ENCODE measurements around the gene CAPN9. TPM values are rescaled to one million over a fixed set of nuclear protein-coding genes. Genes with fewer than 3 reads are reported as not detected.

Gene CAPN9
- total RNA-seq, 2 experiments from 2014 or later: not detected

GRCh38 chr1:230797376-230797920 is 50.3 kb downstream of the CAPN9 start:
- Mint-ChIP-seq H3K27me3 (peaks cover 10% of the 10 kb centered on the region), H3K4me3 (no peak overlapping the region), H3K36me3 (ENCODE audit: low read depth) (no peaks in the 10 kb centered on the region), H3K27ac (no peak overlapping the region), H3K9me3 (ENCODE audit: low read depth) (no peaks in the 10 kb centered on the region), H3K4me1 (no peaks in the 10 kb centered on the region)
- CTCF ChIA-PET: interaction anchor here (0.5 to 0.7 kb wide), 2 partner anchors 48 to 1754 kb away, joined by 3 read pairs; no protein-coding TSS in a partner anchor
- ATAC-seq (no peak), DNase-seq (no peak)
- intact Hi-C loops (cut with DNase I, micrococcal nuclease): no loop called here
- POLR2A ChIA-PET: no interaction called here

DNA sequence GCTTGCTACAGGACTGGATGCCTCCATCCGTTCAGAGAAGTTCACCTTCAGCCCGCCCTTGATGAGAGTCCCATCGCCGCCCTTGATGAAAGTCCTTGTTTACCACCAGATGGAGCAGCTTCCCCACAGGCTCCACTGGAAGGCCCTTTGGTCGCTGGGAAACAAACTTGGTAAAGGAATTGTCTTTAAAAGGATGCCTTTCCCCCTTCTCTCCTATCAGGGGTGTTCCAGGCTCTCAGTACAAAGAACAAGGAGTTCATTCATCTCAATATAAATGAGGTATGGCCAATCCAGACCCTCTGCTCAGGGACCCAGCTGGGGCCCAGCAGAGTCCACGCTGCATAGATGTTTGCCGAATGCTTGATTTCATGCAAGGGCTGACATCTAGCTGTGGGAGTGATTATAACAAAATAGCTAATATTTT is 50.8 kb downstream of the CAPN9 start:
- Mint-ChIP-seq H3K27me3 (peaks cover 10% of the 10 kb centered on the region), H3K4me1 (no peaks in the 10 kb centered on the region), H3K4me3 (no peak overlapping the region), H3K9me3 (ENCODE audit: low read depth) (no peaks in the 10 kb centered on the region), H3K27ac (no peak overlapping the region), H3K36me3 (ENCODE audit: low read depth) (no peaks in the 10 kb centered on the region)
- ATAC-seq (no peak), DNase-seq (peak; percentile 31)
- POLR2A ChIA-PET: no interaction called here
- intact Hi-C loops (cut with DNase I, micrococcal nuclease): loop anchor here in 1 of 2 experiments (1.0 kb wide), 1 partner anchor 413 kb away; no protein-coding TSS in a partner anchor
- CTCF ChIA-PET: interaction anchor here (0.8 to 1.1 kb wide), 2 partner anchors 98 to 345 kb away, joined by 3 read pairs; no protein-coding TSS in a partner anchor

- Mint-ChIP-seq H3K27ac (no peak overlapping the region), H3K27me3 (peaks cover 10% of the 10 kb centered on the region), H3K36me3 (ENCODE audit: low read depth) (no peaks in the 10 kb centered on the region), H3K4me1 (no peaks in the 10 kb centered on the region), H3K4me3 (no peak overlapping the region), H3K9me3 (ENCODE audit: low read depth) (no peaks in the 10 kb centered on the region)
- CTCF ChIA-PET: interaction anchor here (0.8 to 1.1 kb wide), 3 partner anchors 97 to 344 kb away, joined by 3 read pairs; no protein-coding TSS in a partner anchor
- POLR2A ChIA-PET: no interaction called here
- no peak for ATAC-seq
- intact Hi-C loops (cut with DNase I, micrococcal nuclease): loop anchor here in 1 of 2 experiments (1.0 kb wide), 1 partner anchor 413 kb away; no protein-coding TSS in a partner anchor
- no peak for DNase-seq
Measured at GRCh38 chr1:230798491-230798890, 51.3 kb downstream of the CAPN9 start.

- POLR2A ChIA-PET: no interaction called here
- no peaks in the 10 kb centered on the region for H3K36me3 Mint-ChIP-seq (ENCODE audit: low read depth)
- no peak overlapping the region for H3K27ac Mint-ChIP-seq
Measured at GRCh38 chr1:230800891-230801840, 54.0 kb downstream of the CAPN9 start.

GRCh38 chr1:230804396-230804795 is 57.2 kb downstream of the CAPN9 start:
- Mint-ChIP-seq H3K4me3 (no peak overlapping the region), H3K9me3 (ENCODE audit: low read depth) (peaks cover 2% of the 10 kb centered on the region), H3K4me1 (no peaks in the 10 kb centered on the region), H3K27ac (no peak overlapping the region), H3K36me3 (ENCODE audit: low read depth) (no peaks in the 10 kb centered on the region), H3K27me3 (peaks cover 4% of the 10 kb centered on the region)
- DNase-seq (no peak), ATAC-seq (no peak)
- POLR2A ChIA-PET: no interaction called here
- CTCF ChIA-PET: no interaction called here
- intact Hi-C loops (cut with DNase I, micrococcal nuclease): no loop called here

More at GRCh38 chr1:230800891-230801840, 54.0 kb downstream of the CAPN9 start:
- no peaks in the 10 kb centered on the region for H3K9me3 Mint-ChIP-seq (ENCODE audit: low read depth)
- no peak overlapping the region for H3K4me3 Mint-ChIP-seq
- no peaks in the 10 kb centered on the region for H3K4me1 Mint-ChIP-seq
- intact Hi-C loops (cut with DNase I, micrococcal nuclease): no loop called here
- DNase-seq: no peak
- peaks cover 10% of the 10 kb centered on the region for H3K27me3 Mint-ChIP-seq
- ATAC-seq: no peak
- CTCF ChIA-PET: interaction anchor here (0.5 kb wide), 1 partner anchor 75 kb away, joined by 3 read pairs; no protein-coding TSS in a partner anchor

DNA sequence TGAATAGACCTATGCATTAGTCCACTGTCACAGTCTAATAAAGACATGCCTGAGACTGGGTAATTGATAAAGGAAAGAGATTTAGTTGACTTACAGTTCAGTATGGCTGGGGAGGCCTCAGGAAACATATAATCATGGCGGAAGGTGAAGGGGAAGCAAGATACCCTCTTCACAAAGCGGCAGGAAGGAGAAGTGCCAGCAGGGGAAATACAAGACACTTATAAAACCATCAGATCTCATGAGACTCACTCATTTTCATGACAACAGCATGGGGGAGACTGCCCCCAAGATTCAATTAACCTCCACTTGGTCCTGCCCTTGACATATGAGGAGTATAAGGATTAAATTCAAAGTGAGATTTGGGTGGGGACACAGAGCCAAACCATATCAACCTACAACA is 59.4 kb downstream of the CAPN9 start:
- peaks cover 2% of the 10 kb centered on the region for H3K9me3 Mint-ChIP-seq (ENCODE audit: low read depth)
- intact Hi-C loops (cut with DNase I, micrococcal nuclease): no loop called here
- H3K27ac Mint-ChIP-seq: no peak overlapping the region
- ATAC-seq (no peak), DNase-seq (no peak)
- no peaks in the 10 kb centered on the region for H3K36me3 Mint-ChIP-seq (ENCODE audit: low read depth)
- H3K4me3 Mint-ChIP-seq: no peak overlapping the region
- no peaks in the 10 kb centered on the region for H3K4me1 Mint-ChIP-seq
- H3K27me3 Mint-ChIP-seq: peaks cover 2% of the 10 kb centered on the region
- ChIA-PET CTCF (interaction anchor here (0.5 kb wide), 1 partner anchor 70 kb away, joined by 3 read pairs; no protein-coding TSS in a partner anchor), POLR2A (no interaction called here)

- Mint-ChIP-seq H3K27ac (no peak overlapping the region), H3K4me3 (no peak overlapping the region), H3K9me3 (ENCODE audit: low read depth) (peaks cover 2% of the 10 kb centered on the region), H3K27me3 (peaks cover 2% of the 10 kb centered on the region), H3K4me1 (no peaks in the 10 kb centered on the region), H3K36me3 (ENCODE audit: low read depth) (no peaks in the 10 kb centered on the region)
- POLR2A ChIA-PET: no interaction called here
- no peak for ATAC-seq
- CTCF ChIA-PET: no interaction called here
- DNase-seq: no peak
- intact Hi-C loops (cut with DNase I, micrococcal nuclease): no loop called here
Measured at GRCh38 chr1:230807029-230807428, 59.8 kb downstream of the CAPN9 start.

- POLR2A ChIA-PET: no interaction called here
- no peak for DNase-seq
- H3K27ac Mint-ChIP-seq: no peak overlapping the region
- no peaks in the 10 kb centered on the region for H3K4me1 Mint-ChIP-seq
- peaks cover 8% of the 10 kb centered on the region for H3K9me3 Mint-ChIP-seq (ENCODE audit: low read depth)
- H3K4me3 Mint-ChIP-seq: no peak overlapping the region
- H3K27me3 Mint-ChIP-seq: peaks cover 2% of the 10 kb centered on the region
- CTCF ChIA-PET: interaction anchor here (1.0 kb wide), 1 partner anchor 22 kb away, joined by 4 read pairs; no protein-coding TSS in a partner anchor
- intact Hi-C loops (cut with DNase I, micrococcal nuclease): no loop called here
- ATAC-seq: no peak
- peaks cover 2% of the 10 kb centered on the region for H3K36me3 Mint-ChIP-seq (ENCODE audit: low read depth)
Measured at GRCh38 chr1:230807561-230808280, 60.5 kb downstream of the CAPN9 start.

DNA sequence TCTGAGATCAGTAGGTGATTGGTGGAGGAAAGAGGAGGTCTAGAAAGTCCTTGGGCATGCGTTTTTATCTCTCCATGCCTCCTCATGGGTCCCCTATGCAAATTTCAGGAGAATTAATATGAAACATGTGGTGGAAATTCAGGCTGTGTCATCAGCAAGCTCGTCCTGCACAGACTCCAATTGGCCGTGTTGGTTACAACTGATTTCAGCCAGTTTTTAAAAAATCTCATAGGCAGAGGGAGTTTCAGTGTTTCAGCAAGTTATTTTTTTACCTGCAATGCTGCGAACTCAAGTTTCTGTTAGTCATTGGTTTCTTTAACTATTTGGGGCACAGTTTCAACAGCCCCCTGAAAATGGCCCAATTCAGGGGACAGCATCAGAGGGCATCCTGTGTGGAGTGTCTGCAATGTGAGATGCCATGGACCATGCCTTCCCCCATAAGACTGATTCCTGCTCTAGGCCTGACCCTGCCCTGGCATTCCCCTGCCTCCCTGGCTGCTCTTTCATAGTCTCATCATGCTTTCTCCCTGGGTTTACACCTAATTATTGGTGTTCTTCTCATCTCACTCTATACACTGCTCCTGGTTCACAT is 61.2 kb downstream of the CAPN9 start:
- H3K9me3 Mint-ChIP-seq (ENCODE audit: low read depth): peaks cover 15% of the 10 kb centered on the region
- H3K27me3 Mint-ChIP-seq: peaks cover 8% of the 10 kb centered on the region
- DNase-seq (no peak), ATAC-seq (no peak)
- POLR2A ChIA-PET: no interaction called here
- H3K4me3 Mint-ChIP-seq: no peak overlapping the region
- CTCF ChIA-PET: interaction anchor here (1.0 kb wide), 1 partner anchor 21 kb away, joined by 4 read pairs; no protein-coding TSS in a partner anchor
- intact Hi-C loops (cut with DNase I, micrococcal nuclease): no loop called here
- no peak overlapping the region for H3K27ac Mint-ChIP-seq
- peaks cover 6% of the 10 kb centered on the region for H3K36me3 Mint-ChIP-seq (ENCODE audit: low read depth)
- H3K4me1 Mint-ChIP-seq: no peaks in the 10 kb centered on the region

DNA sequence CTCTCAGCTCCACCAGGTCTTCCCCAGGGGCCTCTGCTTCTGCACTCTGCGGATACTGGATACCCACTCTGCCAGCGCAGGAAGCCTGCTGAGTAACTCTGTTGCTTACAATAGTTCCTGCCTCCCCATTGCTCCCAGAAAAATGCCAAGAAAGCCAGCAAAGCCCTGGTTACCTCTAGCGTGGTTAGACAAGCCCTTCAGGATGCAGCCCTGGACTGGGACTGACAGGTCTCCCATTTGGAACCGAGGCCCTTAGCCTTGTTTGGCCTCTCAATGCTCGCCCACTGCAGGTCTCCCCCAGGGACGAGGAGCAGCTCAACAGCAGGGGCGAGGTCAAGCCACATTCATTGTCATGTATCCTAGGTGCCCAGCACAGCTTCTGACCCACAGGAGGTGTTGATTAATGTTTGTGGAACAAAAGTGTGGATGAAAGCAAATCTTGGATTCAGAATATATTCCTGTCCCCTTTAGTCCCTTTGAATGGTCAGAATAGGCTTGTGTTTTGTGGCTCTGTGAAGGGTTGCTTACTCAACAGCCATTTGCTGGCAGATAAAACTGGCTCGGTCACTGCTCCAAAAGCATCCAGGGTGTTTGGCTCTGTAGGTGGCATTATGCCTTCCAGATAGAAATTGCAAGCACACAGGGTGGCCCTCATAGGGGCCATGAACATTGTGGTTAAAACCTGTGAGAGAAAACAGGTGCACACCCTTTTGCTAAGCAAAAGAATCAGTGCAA is 62.2 kb downstream of the CAPN9 start:
- ChIA-PET CTCF (no interaction called here), POLR2A (no interaction called here)
- H3K36me3 Mint-ChIP-seq (ENCODE audit: low read depth): peaks cover 6% of the 10 kb centered on the region
- intact Hi-C loops (cut with DNase I, micrococcal nuclease): no loop called here
- H3K4me3 Mint-ChIP-seq: no peak overlapping the region
- no peaks in the 10 kb centered on the region for H3K4me1 Mint-ChIP-seq
- H3K27me3 Mint-ChIP-seq: peaks cover 12% of the 10 kb centered on the region
- DNase-seq (no peak), ATAC-seq (no peak)
- peaks cover 17% of the 10 kb centered on the region for H3K9me3 Mint-ChIP-seq (ENCODE audit: low read depth)
- no peak overlapping the region for H3K27ac Mint-ChIP-seq

Measured in activated CD4-positive, alpha-beta T cell treated with anti-CD3 and anti-CD28 coated beads for 36 hours (primary cell).